ENCODE results near the gene PSAPL1.

- no peak for TF ChIP-seq POLR2A (IDR thresholded peaks at IDR 0.05)
- TF ChIP-seq, protein P1, sequence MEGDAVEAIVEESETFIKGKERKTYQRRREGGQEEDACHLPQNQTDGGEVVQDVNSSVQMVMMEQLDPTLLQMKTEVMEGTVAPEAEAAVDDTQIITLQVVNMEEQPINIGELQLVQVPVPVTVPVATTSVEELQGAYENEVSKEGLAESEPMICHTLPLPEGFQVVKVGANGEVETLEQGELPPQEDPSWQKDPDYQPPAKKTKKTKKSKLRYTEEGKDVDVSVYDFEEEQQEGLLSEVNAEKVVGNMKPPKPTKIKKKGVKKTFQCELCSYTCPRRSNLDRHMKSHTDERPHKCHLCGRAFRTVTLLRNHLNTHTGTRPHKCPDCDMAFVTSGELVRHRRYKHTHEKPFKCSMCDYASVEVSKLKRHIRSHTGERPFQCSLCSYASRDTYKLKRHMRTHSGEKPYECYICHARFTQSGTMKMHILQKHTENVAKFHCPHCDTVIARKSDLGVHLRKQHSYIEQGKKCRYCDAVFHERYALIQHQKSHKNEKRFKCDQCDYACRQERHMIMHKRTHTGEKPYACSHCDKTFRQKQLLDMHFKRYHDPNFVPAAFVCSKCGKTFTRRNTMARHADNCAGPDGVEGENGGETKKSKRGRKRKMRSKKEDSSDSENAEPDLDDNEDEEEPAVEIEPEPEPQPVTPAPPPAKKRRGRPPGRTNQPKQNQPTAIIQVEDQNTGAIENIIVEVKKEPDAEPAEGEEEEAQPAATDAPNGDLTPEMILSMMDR (IDR thresholded peaks at IDR 0.05) = no peak
Measured at GRCh38 chr4:7467471-7467870, 32.7 kb upstream of the PSAPL1 start.

Measured in ovary (tissue), 3 donors.